T-helper 22 cell (primary cell): ENCODE results near the gene USF3.
"Not testable (repeated sequence)": the region's sequence is repeated elsewhere in the genome, so short reads cannot be mapped to it uniquely, and the experiment has no call there.

Experiments
- DNase-seq: peaks from one replicate; pipeline ENCODE4 v3.0.0-alpha.2; 2020; ENCODE audit warnings: low read depth

Gene USF3

DNA sequence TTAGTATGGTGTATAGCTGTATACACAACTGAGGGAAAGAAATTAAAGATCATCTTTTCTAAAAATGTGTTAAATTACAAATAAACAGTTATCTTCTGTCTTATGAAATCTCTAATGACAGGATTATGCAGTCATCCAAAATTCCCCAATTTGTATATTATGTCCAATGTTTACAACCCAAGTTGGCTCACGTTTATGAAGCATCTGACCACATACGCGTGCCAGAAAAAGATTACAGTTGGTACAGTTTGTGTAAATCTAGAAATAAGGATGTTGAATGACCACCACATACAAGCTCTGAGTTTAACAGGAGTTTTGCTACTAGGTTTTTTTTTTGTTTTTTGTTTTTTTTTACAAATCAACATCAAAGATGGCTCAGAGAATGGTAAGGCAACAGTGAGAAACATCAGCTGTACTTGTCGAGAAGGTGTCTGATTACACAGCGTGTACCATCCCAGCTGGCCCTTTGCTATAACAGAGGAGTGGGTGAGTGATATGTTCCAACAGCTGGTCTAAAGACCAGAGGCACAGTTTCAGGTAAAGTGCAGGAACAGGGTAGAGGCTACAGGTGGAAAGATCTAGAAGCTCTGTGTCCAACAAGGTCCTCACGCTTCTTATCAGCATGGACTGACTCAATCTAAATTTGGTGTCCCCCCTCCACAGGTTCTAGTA, 47.1 kb downstream of the USF3 start:
- DNase-seq = no peak

DNA sequence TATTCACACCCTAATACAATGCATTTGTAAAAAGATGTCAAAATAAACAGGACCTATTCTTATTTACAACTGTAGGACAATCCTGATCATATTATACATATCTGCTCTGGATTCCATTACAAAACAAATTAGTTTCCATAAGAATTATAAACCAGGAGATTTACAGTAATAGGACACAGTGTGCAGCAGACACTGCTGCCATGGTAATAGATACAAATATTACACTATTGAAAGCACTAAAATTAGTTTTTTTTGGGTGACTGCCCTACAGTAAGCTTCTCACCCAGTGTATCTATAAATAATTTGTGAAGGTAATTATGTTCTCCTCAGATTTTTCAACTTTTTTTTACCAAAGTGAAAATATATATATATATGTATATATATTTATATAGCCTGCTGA, 47.9 kb downstream of the USF3 start:
- no peak for DNase-seq

DNA sequence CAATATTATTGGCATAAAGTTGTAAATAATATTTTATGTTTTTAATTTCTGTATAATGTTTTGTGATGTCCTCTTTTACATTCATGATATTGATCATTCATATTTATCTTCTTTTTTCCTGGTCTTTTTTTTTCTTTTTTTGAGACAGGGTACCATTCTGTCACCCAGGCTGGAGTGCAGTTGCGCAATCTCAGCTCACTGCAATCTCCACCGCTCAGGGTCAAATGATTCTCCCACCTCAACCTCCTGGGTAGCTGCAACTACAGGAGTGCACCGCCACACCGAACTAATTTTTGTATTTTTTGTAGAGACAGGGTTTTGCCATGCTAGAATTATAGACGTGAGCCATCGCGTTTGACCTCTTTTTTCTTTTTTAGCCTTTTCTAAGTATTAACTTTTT, 52.9 kb downstream of the USF3 start:
- DNase-seq = no peak

DNA sequence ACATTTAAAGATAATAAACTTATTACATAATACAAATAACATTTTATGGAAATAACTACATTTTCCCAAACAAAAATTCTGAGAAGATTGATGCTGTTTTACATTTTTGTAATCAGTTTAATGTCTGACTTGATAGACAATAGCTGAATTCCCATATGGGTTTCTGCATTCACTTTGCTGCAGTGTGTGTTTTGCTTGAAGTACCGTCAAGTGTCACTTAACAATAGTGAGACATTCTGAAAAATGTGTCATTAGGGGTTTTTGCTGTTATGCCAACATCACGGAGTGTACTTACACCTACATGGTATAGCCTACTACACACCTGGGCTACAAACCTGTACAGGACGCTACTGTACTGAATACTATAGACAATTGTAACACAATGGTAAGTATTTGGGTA, 57.5 kb downstream of the USF3 start:
- DNase-seq = no peak

DNA sequence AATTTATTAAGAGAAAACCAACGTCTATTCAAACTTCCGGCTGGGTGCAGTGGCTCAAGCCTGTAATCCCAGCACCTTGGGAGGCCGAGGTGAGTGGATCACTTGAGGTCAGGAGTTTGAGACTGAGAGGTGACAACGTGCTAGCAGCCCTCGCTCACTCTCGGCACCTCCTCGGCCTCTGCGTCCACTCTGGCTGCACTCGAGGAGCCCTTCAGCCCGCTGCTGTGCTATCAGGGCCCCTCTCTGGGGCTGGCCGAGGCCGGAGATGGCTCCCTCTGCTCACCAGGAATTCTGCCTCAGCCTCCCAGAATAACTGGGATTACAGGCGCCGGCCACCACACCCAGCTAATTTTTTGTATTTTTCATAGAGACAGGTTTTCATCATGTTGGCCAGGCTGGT, 58.7 kb downstream of the USF3 start:
- no peak for DNase-seq

DNA sequence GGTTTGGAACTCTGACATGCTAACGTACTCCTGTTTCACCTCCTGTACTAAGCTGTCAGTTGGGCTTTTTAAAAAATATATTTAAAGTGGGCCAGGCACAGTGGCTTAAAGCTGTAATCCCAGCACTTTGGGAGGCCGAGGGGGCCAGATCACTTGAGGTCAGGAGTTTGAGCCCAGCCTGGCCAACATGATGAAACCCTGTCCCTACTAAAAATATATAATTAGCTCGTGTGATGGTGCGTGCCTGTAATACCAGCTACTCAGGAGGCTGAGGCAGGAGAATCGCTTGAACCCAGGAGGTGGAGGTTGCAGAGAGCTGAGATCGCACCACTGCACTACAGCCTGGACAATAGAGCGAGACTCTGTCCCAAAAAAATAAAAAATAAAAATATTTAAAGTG, 60.4 kb downstream of the USF3 start:
- not testable (repeated sequence) for DNase-seq

DNA sequence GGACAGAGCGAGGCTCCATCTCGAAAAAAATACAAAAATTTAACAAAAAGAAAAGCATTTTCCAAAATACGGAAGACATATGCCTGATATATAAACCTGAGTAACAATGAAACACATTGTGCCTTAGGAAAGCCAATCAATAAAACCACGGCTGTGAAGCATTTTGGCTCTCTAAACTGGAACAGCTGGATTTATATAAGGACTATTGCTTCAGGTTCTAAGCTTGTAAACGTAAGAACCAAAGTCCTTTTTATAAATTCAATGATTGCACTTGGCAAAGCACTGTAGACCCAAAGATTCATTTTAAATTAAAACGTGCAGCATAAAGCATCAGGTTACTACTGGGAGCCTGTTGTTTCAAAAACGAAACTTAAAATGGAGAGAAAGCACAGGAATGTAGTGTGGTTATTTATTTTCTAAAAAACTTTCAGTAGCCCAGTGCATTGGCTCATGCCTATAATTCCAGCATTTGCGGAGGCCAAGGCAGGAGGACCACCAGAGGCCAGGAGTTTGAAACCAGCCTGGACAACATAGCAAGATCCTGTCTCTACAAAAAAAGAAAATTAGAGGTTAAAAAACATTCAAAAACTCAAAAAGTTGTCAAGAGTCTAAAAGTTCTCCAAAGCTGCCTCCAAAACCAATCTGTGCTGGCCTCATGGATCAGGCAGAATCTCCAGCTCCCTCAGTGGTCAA, 61.5 kb downstream of the USF3 start:
- DNase-seq = no peak

DNA sequence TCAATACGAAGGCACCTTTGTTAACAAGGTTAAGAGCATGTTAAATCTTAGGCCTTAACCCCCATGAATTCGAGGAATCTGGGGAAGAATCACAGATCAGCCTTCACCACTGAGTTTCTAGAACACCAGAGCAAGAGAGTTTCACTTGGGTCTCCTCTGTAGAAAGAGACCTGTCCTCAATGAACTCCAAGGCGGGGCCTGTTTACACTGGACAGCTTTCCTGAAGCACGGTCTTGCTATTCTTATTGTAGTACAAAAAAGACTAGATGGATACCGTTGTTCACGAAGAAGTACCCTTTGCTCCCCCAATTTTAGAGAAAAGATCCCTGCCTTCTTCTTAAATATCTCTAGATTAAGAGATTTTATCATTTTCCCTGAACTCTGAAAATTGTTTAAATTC, 64.9 kb downstream of the USF3 start:
- DNase-seq = no peak

DNA sequence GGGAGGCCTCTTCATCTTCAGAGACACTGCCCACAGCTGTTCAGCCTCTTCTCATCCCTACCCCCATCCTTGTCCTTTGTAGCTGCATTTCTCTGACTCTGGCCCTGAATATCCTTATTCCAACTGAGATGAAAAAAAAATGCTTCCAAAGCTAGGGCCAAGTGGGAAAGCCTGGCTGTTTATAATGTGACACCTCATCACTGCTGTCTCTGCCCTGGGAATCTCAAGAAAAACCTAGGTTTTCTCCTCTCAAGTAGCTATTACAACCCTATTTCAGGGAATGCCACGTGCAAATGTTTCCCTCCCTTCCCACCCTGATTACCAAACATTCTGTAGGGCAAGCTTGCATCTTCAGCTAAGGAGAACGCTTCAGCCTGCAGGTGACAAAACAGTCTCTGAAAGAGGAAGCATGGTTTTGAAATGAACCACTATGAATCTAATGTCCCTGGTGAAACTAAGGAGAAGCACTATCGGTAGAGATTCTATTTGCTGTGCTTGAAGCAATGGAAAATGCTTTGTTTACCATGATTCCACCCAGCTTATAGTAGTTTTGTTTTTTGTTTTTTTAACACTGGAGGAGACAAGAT, 65.4 kb downstream of the USF3 start:
- DNase-seq = no peak

DNA sequence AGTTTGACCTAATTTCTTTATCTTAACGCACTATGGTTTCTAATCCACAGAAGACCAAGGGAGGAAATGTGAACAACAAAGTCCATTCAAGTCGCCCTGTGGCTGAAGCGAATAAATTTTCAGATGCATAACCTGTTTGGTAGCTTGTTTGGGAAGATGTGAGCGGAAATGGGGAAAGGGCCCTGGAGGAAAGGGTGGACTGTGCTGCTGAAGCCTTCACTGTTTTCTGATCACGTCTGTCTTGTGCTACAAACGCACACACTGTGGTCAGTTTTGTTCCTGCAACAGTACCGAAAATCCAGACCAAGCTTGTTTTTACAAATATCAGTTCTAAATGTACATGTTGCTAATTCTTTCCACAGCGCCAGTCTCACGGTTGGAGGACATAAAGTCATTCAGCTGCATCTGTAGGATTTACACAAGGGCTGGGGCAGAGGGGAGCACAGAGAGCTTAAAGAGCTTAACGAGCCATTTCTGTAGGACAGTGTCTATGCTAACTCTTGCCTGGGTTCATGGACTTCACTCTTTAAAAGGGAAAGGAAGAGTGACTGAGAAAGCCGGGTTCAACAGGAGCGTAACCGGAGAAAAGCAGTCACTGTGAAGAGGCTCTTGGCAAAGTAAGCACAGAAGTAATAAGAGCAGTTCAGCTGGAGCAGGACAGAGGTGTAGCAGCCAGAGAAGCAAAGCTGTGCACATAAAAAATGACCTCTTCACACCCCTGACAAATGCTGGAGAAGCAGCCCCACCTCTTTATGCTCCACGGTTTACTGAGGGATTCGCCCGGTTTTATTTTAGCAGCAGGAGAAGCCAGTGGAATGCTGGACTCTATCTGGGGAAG, 66.6 kb downstream of the USF3 start:
- DNase-seq = no peak

DNA sequence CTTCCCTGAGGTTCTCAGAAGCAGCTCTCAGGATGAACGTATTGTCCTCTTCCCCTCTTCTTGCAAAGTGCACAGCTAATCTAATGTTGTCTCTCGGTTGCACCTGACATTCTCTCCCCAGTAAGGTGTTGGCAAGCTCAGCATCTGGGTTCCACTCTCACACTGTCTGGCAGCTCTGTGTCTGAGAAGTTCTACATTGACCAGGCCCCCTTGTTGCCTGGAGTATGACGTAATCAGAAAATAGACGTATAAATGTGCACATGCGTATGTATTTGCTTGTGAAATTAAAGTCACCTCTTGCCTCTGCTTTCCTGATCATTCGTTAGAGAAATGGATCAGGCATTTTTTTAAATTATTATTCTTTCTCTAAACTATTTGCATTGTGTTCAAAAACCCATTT, 67.7 kb downstream of the USF3 start:
- no peak for DNase-seq

DNA sequence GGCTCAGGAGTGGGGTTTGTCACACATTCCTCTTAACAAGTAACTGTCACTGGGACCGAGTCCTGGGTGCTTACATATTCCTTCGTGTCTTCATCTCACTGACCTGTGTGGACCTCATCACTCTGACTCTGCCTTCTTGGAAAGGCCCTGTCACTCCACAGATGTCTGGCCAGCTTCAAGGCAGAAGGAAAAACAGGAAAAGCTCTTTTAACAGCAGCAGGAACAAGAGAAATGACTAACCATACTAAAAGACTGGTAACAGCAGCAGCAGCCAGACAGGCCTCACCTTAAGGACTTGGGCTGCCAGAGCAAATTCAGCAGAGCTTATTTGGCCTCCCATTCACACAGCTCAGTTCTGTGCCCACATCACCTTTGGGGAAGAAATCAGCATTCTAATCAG, 68.1 kb downstream of the USF3 start:
- no peak for DNase-seq

DNA sequence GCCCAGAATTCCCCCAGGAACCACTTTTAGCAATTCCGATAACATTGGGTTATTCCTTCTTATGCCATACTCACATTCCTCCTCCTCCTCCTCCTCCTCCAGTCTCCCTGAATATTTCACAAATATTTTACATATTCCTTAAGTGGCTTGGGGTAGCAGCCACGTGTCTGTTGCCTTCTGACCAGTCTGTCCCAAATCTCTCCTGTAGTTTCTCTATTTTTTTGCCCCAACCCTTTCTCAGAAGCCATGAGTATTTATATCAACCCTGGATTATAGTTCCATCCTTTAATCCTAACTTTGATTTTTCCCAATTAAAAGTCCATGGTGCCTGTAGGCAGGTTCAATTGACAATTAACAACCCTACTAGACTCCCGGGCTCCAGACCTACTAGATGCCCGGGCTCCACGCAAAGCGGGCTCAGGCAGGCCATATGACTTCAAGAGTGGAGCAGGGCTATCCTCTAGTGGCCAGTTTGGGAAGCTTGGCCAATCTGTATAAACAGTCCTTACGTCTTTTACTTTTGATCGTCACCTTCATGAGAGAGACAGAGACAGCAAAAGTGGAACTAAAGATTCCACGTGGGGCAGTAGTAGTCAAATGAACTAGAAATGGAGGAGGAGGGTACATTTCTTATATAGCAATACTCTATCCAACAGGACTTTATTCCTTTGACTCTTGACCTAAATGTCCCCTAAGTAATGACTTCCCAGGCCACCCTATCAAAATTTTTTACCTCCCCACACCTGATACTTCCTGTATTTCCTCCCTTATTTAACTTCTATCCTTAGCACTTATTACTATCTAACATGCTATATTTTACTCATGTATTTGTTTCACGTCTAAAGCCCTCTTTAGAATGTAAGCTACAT, 69.7 kb downstream of the USF3 start:
- DNase-seq = no peak

DNA sequence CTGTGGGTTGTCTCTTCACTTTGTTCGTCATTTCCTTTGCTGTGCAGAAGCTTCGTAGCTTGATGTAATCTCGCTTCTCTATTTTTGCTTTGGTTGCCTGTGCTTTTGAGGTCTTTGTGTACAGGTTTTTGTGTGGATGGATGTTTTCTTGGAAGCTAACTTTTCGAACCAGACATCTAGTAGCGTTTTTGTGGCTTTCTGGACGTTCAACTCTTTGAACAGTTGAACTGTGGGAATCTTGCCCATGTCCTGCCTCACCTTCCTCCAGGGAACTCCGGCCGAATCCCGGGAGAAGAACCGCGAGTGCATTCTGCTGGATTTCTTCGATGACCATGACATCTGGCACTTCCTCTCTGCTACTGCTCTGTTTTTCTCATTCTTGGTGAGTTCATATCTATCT, 70.6 kb downstream of the USF3 start:
- no peak for DNase-seq

DNA sequence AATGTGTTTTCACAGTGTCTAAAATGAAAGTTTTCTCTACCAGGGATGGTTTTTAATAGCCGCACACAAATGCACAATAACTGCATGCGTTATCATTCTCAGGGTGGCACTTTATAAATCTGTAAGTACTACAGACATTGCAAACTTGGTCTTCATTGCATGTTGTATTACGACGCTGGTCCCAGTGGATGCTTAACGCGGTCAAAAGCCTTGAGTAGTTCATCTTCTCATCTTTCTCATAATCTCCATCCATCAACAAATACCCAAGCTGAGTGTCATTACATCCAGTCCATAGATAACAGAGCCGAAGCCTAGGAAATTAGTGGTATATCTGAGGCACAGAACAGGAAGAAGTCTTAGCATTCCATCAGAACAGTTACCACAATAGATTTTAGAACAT, 72.6 kb downstream of the USF3 start:
- DNase-seq = no peak

DNA sequence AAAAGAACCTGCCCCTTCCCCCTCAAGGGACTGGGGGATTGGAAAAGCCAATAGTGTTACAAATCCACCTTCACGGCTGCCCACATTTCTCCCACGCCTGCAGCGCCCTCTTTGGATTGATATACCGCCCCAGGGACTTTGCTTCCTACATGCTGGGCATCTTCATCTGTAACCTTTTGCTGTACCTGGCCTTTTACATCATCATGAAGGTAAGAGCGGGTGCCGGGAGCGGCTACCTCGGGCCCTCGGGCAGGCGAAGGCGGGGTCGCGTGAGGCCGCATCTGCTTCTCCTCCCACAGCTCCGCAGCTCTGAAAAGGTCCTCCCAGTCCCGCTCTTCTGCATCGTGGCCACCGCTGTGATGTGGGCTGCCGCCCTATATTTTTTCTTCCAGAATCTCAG, 73.1 kb downstream of the USF3 start:
- DNase-seq = no peak

DNA sequence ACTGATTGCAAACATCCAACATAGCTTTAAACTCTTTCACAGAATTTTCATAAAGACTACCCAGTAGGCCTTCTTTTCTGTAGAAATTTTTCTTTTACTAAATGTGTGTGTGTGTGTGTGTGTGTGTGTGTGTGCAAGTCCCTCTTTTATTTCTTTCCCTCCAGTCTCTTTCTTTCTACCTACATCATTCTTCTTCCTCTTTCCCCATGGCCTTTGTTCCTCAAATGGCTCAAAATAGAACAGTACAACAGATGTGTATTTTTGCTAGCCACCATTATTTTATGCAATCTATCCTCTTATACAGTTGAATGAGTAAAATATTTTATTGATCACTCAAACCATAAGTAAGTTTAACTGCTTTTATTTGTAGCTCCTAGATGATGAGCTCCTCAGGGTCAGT, 76.4 kb downstream of the USF3 start:
- DNase-seq = no peak

DNA sequence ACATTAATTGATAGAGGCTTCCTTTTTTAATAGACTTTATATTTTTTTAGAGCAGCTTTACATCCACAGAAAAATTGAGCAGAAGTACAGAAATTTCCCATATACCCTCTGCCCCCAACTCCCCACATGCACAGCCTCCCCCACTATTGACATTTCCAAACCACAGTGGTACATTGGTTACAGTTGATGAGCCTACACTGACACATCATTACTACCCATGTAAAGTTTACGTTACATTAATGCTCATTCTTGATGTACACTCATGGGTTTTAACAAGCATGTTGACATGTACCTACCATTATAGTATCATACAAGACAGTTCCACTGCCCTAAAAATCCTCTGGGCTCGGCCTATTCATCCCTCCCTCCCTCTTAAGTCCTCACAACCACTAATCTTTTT, 78.7 kb downstream of the USF3 start:
- no peak for DNase-seq

DNA sequence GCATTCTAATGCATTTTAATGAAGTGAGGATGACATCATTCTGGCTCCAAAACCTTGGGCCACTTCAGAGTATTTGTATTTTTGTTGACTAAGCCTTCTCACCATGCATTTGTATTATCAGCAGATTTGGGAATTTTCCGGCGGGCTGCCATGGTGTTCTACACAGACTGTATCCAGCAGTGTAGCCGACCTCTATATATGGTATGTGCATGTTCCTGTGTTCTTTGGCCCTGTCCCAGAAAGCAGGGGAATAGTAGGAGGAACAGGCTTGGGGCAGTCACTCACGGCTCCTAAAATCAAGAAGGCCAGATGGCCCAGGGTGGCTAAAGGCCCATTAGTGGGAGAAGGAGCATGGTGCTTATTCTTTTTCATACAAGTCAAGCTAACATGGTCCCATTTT, 80.5 kb downstream of the USF3 start:
- no peak for DNase-seq

DNA sequence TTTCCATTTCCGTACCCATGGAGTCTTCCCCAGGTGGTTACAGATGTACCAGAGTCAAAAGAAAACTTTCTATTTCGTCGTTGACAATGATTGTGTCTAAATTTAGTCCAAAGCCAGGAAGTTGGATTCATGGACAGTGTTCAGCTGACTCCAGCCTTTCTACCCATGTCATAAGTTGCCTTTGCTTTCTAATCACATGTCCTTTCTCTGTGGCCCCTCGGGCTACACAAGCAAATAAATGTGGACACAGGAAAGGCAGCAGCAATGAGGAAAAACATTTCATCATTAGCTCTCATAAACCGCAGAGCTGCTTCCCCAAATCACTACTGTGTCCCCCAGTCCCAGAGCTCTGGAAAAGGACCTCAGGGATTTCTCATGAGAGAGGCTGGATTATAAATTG, 82.0 kb downstream of the USF3 start:
- no peak for DNase-seq

DNA sequence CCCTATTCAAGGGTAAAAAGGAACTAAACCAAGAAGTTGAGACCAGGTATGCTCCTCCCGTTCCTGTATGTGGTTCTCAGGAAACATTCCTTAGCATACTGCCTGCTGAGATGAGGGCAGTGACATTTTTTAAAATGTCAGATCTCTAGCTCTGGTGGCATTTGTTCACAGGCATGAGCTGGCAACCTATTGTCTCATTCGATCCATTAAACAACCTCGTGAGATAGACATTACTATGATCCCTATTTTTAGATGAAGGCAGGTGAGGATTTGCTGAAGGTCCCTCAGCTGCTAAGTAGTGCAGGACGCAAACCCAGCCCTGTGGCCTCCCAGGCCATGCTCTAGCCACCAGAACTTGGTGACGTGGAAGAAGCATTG, 89.2 kb downstream of the USF3 start:
- no peak for DNase-seq
